Measurements from ENCODE around the gene PCDH9.

Gene PCDH9

GRCh38 chr13:66714795-66715194, 515.3 kb downstream of the PCDH9 start:
- H3K27ac ChIP-seq (replicated peaks) = no peak overlapping the region
- no peaks in the 10 kb centered on the region for H3K27me3 ChIP-seq (ENCODE audit: insufficient read depth, poor library complexity, severe bottlenecking)
- TF ChIP-seq REST (IDR thresholded peaks at IDR 0.05; ENCODE audit: insufficient replicate concordance, low read depth) (no peak), GABPA (IDR thresholded peaks at IDR 0.05; ENCODE audit: low read depth) (no peak), SPI1 (IDR thresholded peaks at IDR 0.05; ENCODE audit: borderline replicate concordance, low read depth) (no peak), POLR2AphosphoS5 (IDR thresholded peaks at IDR 0.05; ENCODE audit: low read depth) (no peak), CTCF (IDR thresholded peaks at IDR 0.05; ENCODE audit: insufficient read depth, low read length) (no peak)
- DNase-seq (ENCODE audit: low read depth in 1 of 2, low spot score in 1 of 2) = no peak
- H3K4me3 ChIP-seq (replicated peaks; ENCODE audit: insufficient read depth, low read length) = no peak overlapping the region

GRCh38 chr13:66704110-66704509, 526.0 kb downstream of the PCDH9 start:
- Histone ChIP-seq H3K27me3 (ENCODE audit: insufficient read depth, poor library complexity, severe bottlenecking) (no peaks in the 10 kb centered on the region), H3K4me3 (replicated peaks; ENCODE audit: insufficient read depth, low read length) (no peak overlapping the region)
- TF ChIP-seq REST (IDR thresholded peaks at IDR 0.05; ENCODE audit: insufficient replicate concordance, low read depth) (no peak), SPI1 (IDR thresholded peaks at IDR 0.05; ENCODE audit: borderline replicate concordance, low read depth) (no peak), GABPA (IDR thresholded peaks at IDR 0.05; ENCODE audit: low read depth) (no peak), POLR2AphosphoS5 (IDR thresholded peaks at IDR 0.05; ENCODE audit: low read depth) (no peak), CTCF (IDR thresholded peaks at IDR 0.05; ENCODE audit: insufficient read depth, low read length) (no peak)

GRCh38 chr13:66703597-66703996, 526.5 kb downstream of the PCDH9 start:
- Histone ChIP-seq H3K27ac (replicated peaks) (no peak overlapping the region), H3K27me3 (ENCODE audit: insufficient read depth, poor library complexity, severe bottlenecking) (no peaks in the 10 kb centered on the region), H3K4me3 (replicated peaks; ENCODE audit: insufficient read depth, low read length) (no peak overlapping the region)
- no peak for DNase-seq (ENCODE audit: low read depth in 1 of 2, low spot score in 1 of 2)
- TF ChIP-seq REST (IDR thresholded peaks at IDR 0.05; ENCODE audit: insufficient replicate concordance, low read depth) = no peak
- TF ChIP-seq CTCF (IDR thresholded peaks at IDR 0.05; ENCODE audit: insufficient read depth, low read length) = no peak
- no peak for TF ChIP-seq SPI1 (IDR thresholded peaks at IDR 0.05; ENCODE audit: borderline replicate concordance, low read depth)
- no peak for TF ChIP-seq POLR2AphosphoS5 (IDR thresholded peaks at IDR 0.05; ENCODE audit: low read depth)
- no peak for TF ChIP-seq GABPA (IDR thresholded peaks at IDR 0.05; ENCODE audit: low read depth)

More at GRCh38 chr13:66704110-66704509, 526.0 kb downstream of the PCDH9 start:
- no peak for DNase-seq (ENCODE audit: low read depth in 1 of 2, low spot score in 1 of 2)
- no peak overlapping the region for H3K27ac ChIP-seq (replicated peaks)
